Activated gamma-delta T cell treated with Interleukin-2 at 50 U/mL for 16 hours (primary cell): ENCODE data around the gene TBC1D13.
"Not testable (repeated sequence)": the region's sequence is repeated elsewhere in the genome, so short reads cannot be mapped to it uniquely, and the experiment has no call there.

ENCODE experiments used
- DNase-seq: peaks from one replicate; pipeline ENCODE4 v3.0.0-alpha.2; 2020

The TBC1D13 gene

GRCh38 chr9:128851779-128852600, 64.9 kb downstream of the TBC1D13 start:
- DNase-seq, result not testable (repeated sequence)

GRCh38 chr9:128852646-128853045, 65.6 kb downstream of the TBC1D13 start:
- DNase-seq, result not testable (repeated sequence)

- DNase-seq, result not testable (repeated sequence)
Measured at GRCh38 chr9:128854454-128854853, 67.4 kb downstream of the TBC1D13 start.

GRCh38 chr9:128858476-128858875, 71.4 kb downstream of the TBC1D13 start:
- DNase-seq, result not testable (repeated sequence)
